Progenitor cell of endocrine pancreas (in vitro differentiated cells): ENCODE data around the gene DCTN2. TPM values are rescaled to one million over a fixed set of nuclear protein-coding genes. Genes with fewer than 3 reads are reported as not detected.

Source experiments
- DNase-seq: peaks from one replicate; pipeline ENCODE4 v3.0.0; 2021; ENCODE audit warnings: low spot score; ENCODE audit not compliant: unreplicated experiment
- H3K27ac Mint-ChIP-seq: 2 replicates; pipeline ENCODE4 v1.8.0; 2021; ENCODE audit warnings: mild to moderate bottlenecking, moderate library complexity, mixed read lengths
- H3K27me3 Mint-ChIP-seq: 2 replicates; pipeline ENCODE4 v1.8.0; 2021; ENCODE audit warnings: mixed read lengths
- H3K36me3 Mint-ChIP-seq: 2 replicates; pipeline ENCODE4 v1.8.0; 2022; ENCODE audit warnings: mixed read lengths; ENCODE audit not compliant: insufficient read depth
- H3K4me1 Mint-ChIP-seq: 2 replicates; pipeline ENCODE4 v1.8.0; 2021; ENCODE audit warnings: low read depth, mixed read lengths
- H3K4me3 Mint-ChIP-seq: 2 replicates; pipeline ENCODE4 v1.8.0; 2021; ENCODE audit warnings: low read depth, mild to moderate bottlenecking, moderate library complexity, mixed read lengths
- H3K9me3 Mint-ChIP-seq: 2 replicates; pipeline ENCODE4 v1.8.0; 2021; ENCODE audit warnings: low read depth, mixed read lengths
- total RNA-seq: library from RNA; stranded (reverse); gene quantifications from 2 replicates; pipeline ENCODE4 v1.2.1, GENCODE V29; 2021
- TF ChIP-seq, protein P1 (sequence below): fragments of 200-600 bp; sonication (generic); IDR thresholded peaks from one replicate; pipeline ENCODE4 v1.5.0; 2021; ENCODE audit warnings: antibody characterized with exemption, mild to moderate bottlenecking; ENCODE audit not compliant: unreplicated experiment

The DCTN2 gene
- total RNA-seq, 1 donor from 2014 or later, result 144 TPM

DNA sequence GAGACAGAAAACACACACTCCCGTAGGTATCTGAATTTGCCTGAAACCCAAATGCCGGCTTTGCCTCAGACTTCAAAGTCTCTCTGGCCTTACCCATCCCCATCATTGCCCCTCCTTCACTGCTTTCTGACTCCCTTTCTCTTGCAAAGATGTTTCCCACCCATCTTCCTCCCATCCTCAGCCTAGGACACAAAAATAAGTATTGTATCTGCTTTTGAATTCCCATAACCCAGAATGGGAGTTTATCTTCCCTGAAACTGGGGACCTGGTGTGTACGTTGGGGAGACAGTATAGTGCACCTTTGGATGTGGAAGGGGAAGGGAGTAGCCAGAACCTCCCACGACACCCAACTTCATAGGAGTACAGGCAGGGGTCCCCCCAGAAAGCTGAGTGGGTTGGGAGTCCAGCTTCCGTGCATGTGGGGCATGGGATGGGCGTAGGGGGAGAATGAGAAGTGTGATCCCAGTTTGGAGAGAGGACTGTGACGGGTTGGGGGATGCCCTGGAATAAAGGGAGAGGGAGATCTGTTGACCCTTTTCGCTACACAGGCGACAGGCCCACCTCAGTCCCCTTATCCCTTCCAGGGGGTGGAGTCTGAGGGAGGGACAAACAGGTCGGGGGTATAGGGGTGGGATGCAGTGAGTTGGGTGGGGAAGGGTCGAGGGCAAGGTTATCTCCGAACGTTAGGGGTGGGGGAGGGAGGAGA, 2.4 kb upstream of the DCTN2 start:
- no peak overlapping the region for H3K27ac Mint-ChIP-seq
- DNase-seq, result no peak
- peaks cover 18% of the 10 kb centered on the region for H3K4me1 Mint-ChIP-seq
- H3K36me3 Mint-ChIP-seq, result no peaks in the 10 kb centered on the region
- TF ChIP-seq, protein P1, sequence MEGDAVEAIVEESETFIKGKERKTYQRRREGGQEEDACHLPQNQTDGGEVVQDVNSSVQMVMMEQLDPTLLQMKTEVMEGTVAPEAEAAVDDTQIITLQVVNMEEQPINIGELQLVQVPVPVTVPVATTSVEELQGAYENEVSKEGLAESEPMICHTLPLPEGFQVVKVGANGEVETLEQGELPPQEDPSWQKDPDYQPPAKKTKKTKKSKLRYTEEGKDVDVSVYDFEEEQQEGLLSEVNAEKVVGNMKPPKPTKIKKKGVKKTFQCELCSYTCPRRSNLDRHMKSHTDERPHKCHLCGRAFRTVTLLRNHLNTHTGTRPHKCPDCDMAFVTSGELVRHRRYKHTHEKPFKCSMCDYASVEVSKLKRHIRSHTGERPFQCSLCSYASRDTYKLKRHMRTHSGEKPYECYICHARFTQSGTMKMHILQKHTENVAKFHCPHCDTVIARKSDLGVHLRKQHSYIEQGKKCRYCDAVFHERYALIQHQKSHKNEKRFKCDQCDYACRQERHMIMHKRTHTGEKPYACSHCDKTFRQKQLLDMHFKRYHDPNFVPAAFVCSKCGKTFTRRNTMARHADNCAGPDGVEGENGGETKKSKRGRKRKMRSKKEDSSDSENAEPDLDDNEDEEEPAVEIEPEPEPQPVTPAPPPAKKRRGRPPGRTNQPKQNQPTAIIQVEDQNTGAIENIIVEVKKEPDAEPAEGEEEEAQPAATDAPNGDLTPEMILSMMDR, result no peak
- H3K4me3 Mint-ChIP-seq, result peak overlapping the region; percentile 57
- no peaks in the 10 kb centered on the region for H3K9me3 Mint-ChIP-seq
- H3K27me3 Mint-ChIP-seq, result peaks cover 67% of the 10 kb centered on the region

DNA sequence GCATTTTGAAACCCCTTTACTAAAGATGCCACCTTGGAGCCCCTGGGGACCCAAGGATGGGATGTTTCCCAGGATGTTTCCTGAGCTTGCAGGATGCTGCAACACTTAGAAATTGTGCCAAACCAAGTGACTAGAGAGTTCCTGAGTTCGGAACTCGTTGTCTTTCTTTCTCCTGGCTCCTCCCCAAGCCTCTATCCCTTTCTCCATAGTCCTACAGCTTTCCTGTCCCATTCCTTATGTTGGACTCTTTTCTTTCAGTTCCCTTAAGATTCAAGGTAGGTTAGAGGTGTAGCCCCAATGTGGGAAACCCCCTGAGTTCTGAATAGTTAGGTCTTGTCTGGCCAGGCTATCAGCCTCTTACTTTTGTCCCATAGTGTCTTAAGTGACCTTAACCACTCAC, 1.5 kb upstream of the DCTN2 start:
- H3K36me3 Mint-ChIP-seq, result no peaks in the 10 kb centered on the region
- no peak overlapping the region for H3K4me3 Mint-ChIP-seq
- peaks cover 18% of the 10 kb centered on the region for H3K4me1 Mint-ChIP-seq
- peaks cover 61% of the 10 kb centered on the region for H3K27me3 Mint-ChIP-seq
- TF ChIP-seq, protein P1, result no peak
- DNase-seq, result no peak
- no peak overlapping the region for H3K27ac Mint-ChIP-seq
- no peaks in the 10 kb centered on the region for H3K9me3 Mint-ChIP-seq

DNA sequence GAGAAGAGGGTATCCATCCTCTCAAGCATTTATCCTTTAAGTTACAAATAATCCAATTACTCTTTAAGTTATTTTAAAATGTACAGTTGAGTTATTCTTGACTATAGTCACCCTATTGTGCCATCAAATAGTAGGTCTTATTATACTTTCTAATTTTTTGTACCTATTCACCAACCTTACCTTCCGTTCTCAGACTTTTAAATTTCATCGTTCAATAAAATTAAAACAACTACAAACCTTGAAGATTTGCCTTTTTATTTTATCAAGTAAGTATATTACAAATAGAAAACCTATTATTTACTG, 972 bp upstream of the DCTN2 start:
- TF ChIP-seq, protein P1, result no peak
- Mint-ChIP-seq H3K36me3 (no peaks in the 10 kb centered on the region), H3K27ac (no peak overlapping the region), H3K27me3 (peaks cover 56% of the 10 kb centered on the region), H3K4me1 (peaks cover 18% of the 10 kb centered on the region), H3K4me3 (no peak overlapping the region), H3K9me3 (no peaks in the 10 kb centered on the region)
- DNase-seq, result no peak

DNA sequence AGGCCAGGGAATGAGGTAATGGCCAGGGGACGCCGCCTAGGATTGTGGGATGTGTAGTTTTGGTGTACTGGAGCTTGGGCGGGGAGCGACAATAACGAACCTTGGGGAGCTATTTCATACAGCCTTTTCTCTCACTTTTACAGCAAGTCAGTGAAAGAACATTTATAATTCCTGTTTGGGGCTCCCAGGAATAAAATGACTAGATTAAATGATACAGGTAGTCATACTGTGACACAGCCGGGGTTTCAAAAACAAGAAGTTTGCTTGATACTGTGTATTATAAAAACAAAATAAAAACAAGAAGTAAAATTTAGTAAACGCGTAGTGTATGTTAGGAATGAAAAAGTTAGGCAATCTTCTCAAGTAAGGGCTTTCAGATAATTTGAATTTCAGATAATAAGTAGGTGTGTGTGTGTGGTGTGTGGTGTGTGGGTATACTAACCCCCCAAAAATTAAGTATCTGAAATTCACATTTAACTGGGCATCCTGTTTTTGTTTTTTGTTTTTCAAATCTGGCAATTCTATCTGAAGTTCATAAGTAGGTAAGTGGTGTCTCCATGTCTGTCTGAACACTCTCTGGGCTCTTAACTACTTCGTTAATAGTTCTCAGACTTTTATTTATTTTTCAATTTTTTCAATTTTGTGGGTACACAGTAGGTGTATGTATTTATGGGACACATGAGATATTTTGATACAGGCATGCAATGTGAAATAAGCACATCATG, 458 bp upstream of the DCTN2 start:
- no peaks in the 10 kb centered on the region for H3K9me3 Mint-ChIP-seq
- TF ChIP-seq, protein P1, result no peak
- H3K36me3 Mint-ChIP-seq, result no peaks in the 10 kb centered on the region
- no peak for DNase-seq
- H3K4me1 Mint-ChIP-seq, result peaks cover 18% of the 10 kb centered on the region
- H3K27me3 Mint-ChIP-seq, result peaks cover 51% of the 10 kb centered on the region
- peak overlapping the region; percentile 96 for H3K27ac Mint-ChIP-seq
- H3K4me3 Mint-ChIP-seq, result peak overlapping the region; percentile 92

DNA sequence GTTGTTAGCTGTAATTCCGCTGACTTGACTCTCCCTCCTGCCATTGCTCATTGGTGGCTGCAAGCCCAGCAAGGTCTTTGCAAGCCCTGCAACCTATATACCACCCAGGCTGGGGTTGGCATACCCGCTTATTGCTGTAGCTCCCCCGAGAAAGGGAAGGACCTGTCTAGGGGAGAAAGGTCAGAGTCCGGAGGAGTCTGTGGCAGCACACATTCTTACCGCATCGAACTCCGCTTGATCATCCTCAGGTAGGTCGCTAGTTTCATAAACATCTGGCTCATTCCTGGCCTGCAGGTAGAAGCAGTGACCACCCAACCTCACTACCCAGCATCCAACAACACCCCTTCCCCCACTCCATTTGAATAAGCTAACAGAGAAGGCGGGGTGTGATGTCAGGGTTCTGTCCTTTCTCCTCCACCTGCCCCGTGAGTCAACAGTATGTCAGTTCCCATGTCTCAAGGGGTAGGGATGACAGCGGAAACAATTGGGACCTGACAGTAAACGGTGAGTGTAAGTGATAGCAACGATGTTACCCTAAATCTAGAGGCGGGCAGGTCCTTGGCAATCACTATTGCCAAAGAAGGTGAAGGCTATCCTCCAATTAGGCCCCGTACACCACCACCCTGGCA, 1.1 kb downstream of the DCTN2 start:
- TF ChIP-seq, protein P1, result no peak
- H3K9me3 Mint-ChIP-seq, result no peaks in the 10 kb centered on the region
- H3K4me3 Mint-ChIP-seq, result peak overlapping the region; percentile 92
- H3K27me3 Mint-ChIP-seq, result peaks cover 36% of the 10 kb centered on the region
- H3K4me1 Mint-ChIP-seq, result peaks cover 23% of the 10 kb centered on the region
- DNase-seq, result no peak
- peak overlapping the region; percentile 96 for H3K27ac Mint-ChIP-seq
- peaks cover 3% of the 10 kb centered on the region for H3K36me3 Mint-ChIP-seq
